Parathyroid adenoma (tissue), 2 donors: Measurements from ENCODE around the gene COL11A2.

ENCODE experiments used
- H2AFZ ChIP-seq: fragments of 300-600 bp; sonication (generic); one replicate; pipeline ENCODE4 v1.7.0; 2017; ENCODE audit warnings: antibody characterized with exemption, mild to moderate bottlenecking
- H3K27ac ChIP-seq: fragments of 300-600 bp; sonication (generic); one replicate; pipeline ENCODE4 v1.7.0; 2017
- H3K27me3 ChIP-seq: fragments of 300-600 bp; sonication (generic); one replicate; pipeline ENCODE4 v1.7.0; 2017; ENCODE audit warnings: low read length; ENCODE audit not compliant: control insufficient read depth, insufficient read depth
- H3K36me3 ChIP-seq: fragments of 300-600 bp; sonication (generic); one replicate; pipeline ENCODE4 v1.7.0; 2017; ENCODE audit warnings: low read length; ENCODE audit not compliant: control insufficient read depth, insufficient read depth
- H3K4me1 ChIP-seq: fragments of 300-600 bp; sonication (generic); one replicate; pipeline ENCODE4 v1.7.0; 2017; ENCODE audit warnings: control low read depth
- H3K4me2 ChIP-seq: fragments of 300-600 bp; sonication (generic); one replicate; pipeline ENCODE4 v1.7.0; 2017; ENCODE audit warnings: low read length
- H3K4me3 ChIP-seq: fragments of 300-600 bp; sonication (generic); one replicate; pipeline ENCODE4 v1.7.0; 2017; ENCODE audit warnings: low read depth, low read length
- H3K79me2 ChIP-seq: fragments of 300-600 bp; sonication (generic); one replicate; pipeline ENCODE4 v1.7.0; 2017; ENCODE audit warnings: control low read depth
- H3K9ac ChIP-seq: fragments of 300-600 bp; sonication (generic); one replicate; pipeline ENCODE4 v1.7.0; 2017; ENCODE audit warnings: mild to moderate bottlenecking
- H3K9me3 ChIP-seq: fragments of 300-600 bp; sonication (generic); one replicate; pipeline ENCODE4 v1.7.0; 2017; ENCODE audit warnings: low read length; ENCODE audit not compliant: control insufficient read depth
- CTCF ChIP-seq: fragments of 300-600 bp; sonication (generic); IDR thresholded peaks from one replicate; pipeline ENCODE4 v1.7.0; 2017; ENCODE audit warnings: antibody characterized with exemption, mild to moderate bottlenecking
- donor health status: primary hyperparathyroidism.

The COL11A2 gene

GRCh38 chr6:33165581-33166258 is 26.5 kb downstream of the COL11A2 start:
- no peaks in the 10 kb centered on the region for H3K9me3 ChIP-seq
- no peak overlapping the region for H2AFZ ChIP-seq
- H3K79me2 ChIP-seq, result no peaks in the 10 kb centered on the region
- H3K4me2 ChIP-seq, result no peak overlapping the region
- H3K36me3 ChIP-seq, result no peaks in the 10 kb centered on the region
- H3K9ac ChIP-seq, result no peak overlapping the region
- H3K4me1 ChIP-seq, result no peaks in the 10 kb centered on the region
- H3K27ac ChIP-seq, result no peak overlapping the region
- no peak for TF ChIP-seq CTCF
- no peak overlapping the region for H3K4me3 ChIP-seq
- no peaks in the 10 kb centered on the region for H3K27me3 ChIP-seq

- Histone ChIP-seq H3K4me2 (no peak overlapping the region), H3K4me3 (no peak overlapping the region), H2AFZ (no peak overlapping the region), H3K9ac (no peak overlapping the region), H3K27me3 (no peaks in the 10 kb centered on the region), H3K4me1 (no peaks in the 10 kb centered on the region), H3K79me2 (no peaks in the 10 kb centered on the region), H3K36me3 (no peaks in the 10 kb centered on the region), H3K27ac (no peak overlapping the region), H3K9me3 (no peaks in the 10 kb centered on the region)
- TF ChIP-seq CTCF, result no peak
These were observed 27.4 kb downstream of the COL11A2 start for GRCh38 chr6:33164665-33165373.

GRCh38 chr6:33164176-33164575 is 28.1 kb downstream of the COL11A2 start:
- no peak overlapping the region for H2AFZ ChIP-seq
- no peak for TF ChIP-seq CTCF
- H3K27ac ChIP-seq, result no peak overlapping the region
- no peaks in the 10 kb centered on the region for H3K27me3 ChIP-seq
- no peaks in the 10 kb centered on the region for H3K79me2 ChIP-seq
- no peaks in the 10 kb centered on the region for H3K36me3 ChIP-seq
- H3K4me3 ChIP-seq, result no peak overlapping the region
- H3K4me2 ChIP-seq, result no peak overlapping the region
- H3K9ac ChIP-seq, result no peak overlapping the region
- no peaks in the 10 kb centered on the region for H3K9me3 ChIP-seq
- H3K4me1 ChIP-seq, result no peaks in the 10 kb centered on the region

- Histone ChIP-seq H3K9ac (no peak overlapping the region), H3K36me3 (no peaks in the 10 kb centered on the region), H3K27me3 (no peaks in the 10 kb centered on the region), H3K4me2 (no peak overlapping the region), H2AFZ (no peak overlapping the region), H3K4me3 (no peak overlapping the region), H3K27ac (no peak overlapping the region), H3K79me2 (no peaks in the 10 kb centered on the region), H3K9me3 (no peaks in the 10 kb centered on the region), H3K4me1 (peaks cover 2% of the 10 kb centered on the region)
- TF ChIP-seq CTCF, result no peak
These were observed 28.7 kb downstream of the COL11A2 start for GRCh38 chr6:33163540-33163939.
